PC-9 (cell line): Measurements from ENCODE around the gene SYNJ2BP.

Source experiments
- EZH2 ChIP-seq: fragments of 200-600 bp; sonication (generic); IDR thresholded peaks from 2 replicates; pipeline ENCODE4 v1.8.0; 2017; ENCODE audit warnings: antibody characterized with exemption, low read depth
- TF ChIP-seq, protein P1 (sequence below): fragments of 200-600 bp; sonication (generic); conservative IDR thresholded peaks from 2 replicates; pipeline ENCODE4 v1.6.1; 2017; ENCODE audit warnings: mixed run types, antibody characterized with exemption, mild to moderate bottlenecking, moderate library complexity

DNA sequence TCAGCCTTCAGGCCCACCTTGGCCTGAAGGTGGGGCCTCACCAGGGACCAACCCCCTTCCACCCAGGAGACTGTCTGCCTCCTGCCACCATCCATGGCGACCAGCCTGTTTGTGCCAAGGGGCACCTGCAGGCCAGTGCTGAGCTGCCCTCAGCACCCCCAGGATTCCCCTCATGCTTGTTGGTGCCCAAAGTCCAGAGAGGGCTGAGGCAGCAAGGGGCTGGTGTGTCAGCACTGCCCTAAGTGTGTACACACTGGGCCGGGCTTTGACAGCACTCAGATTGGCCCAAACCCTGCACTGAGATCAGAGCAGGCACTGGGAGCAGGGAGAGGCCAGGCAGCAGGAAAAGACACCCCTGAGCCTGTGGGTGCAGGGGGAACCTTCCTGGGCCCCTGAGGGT lies 18.6 kb downstream of the SYNJ2BP start:
- no peak for TF ChIP-seq EZH2
- TF ChIP-seq, protein P1, sequence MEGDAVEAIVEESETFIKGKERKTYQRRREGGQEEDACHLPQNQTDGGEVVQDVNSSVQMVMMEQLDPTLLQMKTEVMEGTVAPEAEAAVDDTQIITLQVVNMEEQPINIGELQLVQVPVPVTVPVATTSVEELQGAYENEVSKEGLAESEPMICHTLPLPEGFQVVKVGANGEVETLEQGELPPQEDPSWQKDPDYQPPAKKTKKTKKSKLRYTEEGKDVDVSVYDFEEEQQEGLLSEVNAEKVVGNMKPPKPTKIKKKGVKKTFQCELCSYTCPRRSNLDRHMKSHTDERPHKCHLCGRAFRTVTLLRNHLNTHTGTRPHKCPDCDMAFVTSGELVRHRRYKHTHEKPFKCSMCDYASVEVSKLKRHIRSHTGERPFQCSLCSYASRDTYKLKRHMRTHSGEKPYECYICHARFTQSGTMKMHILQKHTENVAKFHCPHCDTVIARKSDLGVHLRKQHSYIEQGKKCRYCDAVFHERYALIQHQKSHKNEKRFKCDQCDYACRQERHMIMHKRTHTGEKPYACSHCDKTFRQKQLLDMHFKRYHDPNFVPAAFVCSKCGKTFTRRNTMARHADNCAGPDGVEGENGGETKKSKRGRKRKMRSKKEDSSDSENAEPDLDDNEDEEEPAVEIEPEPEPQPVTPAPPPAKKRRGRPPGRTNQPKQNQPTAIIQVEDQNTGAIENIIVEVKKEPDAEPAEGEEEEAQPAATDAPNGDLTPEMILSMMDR: no peak
